GM12878 (cell line): ENCODE measurements around the gene PXMP2.

Experiments used
- BCL3 ChIP-seq: IDR thresholded peaks from 2 replicates; pipeline ENCODE4 v1.6.1; 2011; ENCODE audit warnings: borderline replicate concordance, low read depth, mild to moderate bottlenecking, moderate library complexity, low read length; ENCODE audit not compliant: insufficient read depth, poor library complexity, severe bottlenecking
- BHLHE40 ChIP-seq, 2 experiments: fragments of 450-650 bp in 1 of 2; IDR thresholded peaks; 2 replicates each; pipeline ENCODE4 v1.6.1; 2011 to 2017; ENCODE audit warnings: low read depth in 2 of 2, borderline replicate concordance in 1 of 2, improper control_type of control experiment in 1 of 2, low read length in 1 of 2, mild to moderate bottlenecking in 1 of 2

DNA sequence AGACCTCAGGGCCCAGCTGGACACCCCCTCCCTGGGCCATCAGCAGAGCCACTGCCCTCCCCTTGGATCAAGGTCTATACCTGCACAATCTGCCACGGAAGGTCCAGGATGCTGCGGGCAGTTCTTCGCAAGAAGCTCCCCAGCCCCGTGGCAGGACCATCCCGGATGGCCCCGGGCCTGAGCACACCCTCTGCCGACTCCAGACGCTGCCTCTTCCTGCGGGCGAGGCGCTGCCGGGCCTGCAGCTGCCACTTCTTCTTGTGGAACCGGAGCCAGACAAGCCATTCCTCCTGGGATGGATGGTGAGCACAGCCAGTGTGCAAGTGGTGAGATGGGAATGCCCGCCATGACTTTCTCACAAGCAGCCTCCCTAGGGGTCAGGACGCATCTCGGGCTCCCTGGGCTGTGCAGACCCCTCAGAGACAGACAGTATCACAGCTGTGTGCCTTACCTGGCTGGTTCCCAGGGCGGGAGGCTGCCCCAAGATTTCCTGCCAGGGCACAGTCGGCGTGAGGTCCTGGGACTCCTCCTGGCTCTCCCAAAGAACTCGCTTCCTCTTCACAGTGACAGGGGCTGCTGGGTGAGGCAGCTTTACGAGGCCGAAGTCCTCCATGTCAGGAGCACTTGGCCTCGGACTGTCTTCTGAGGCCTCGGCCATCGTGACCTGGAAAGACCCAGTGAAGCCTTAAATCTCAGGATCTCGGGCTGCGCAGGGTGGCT, 38.0 kb upstream of the PXMP2 start:
- TF ChIP-seq BHLHE40 (IDR thresholded peaks at IDR 0.05; ENCODE audit: borderline replicate concordance in 1 of 2, low read depth in 2 of 2, low read length in 1 of 2) (no peak), BCL3 (no peak)
